NCI-H526 (cell line): ENCODE results near the gene CORO6.

ENCODE experiments used
- DNase-seq, 2 experiments: peaks; one replicate each; lab custom pipeline; 2025; lab: John Stamatoyannopoulos, UW

CORO6 gene

GRCh38 chr17:29630630-29631193 is 8.0 kb upstream of the CORO6 start:
- no peak for DNase-seq

GRCh38 chr17:29629839-29630238 is 7.1 kb upstream of the CORO6 start:
- no peak for DNase-seq

- DNase-seq = no peak
These were observed 5.9 kb upstream of the CORO6 start for GRCh38 chr17:29628644-29629043.

GRCh38 chr17:29627951-29628350 is 5.2 kb upstream of the CORO6 start:
- no peak for DNase-seq

GRCh38 chr17:29625037-29625750 is 2.5 kb upstream of the CORO6 start:
- peak in 1 of 2 experiments; percentile 25 for DNase-seq

GRCh38 chr17:29624586-29624985 is 1.9 kb upstream of the CORO6 start:
- DNase-seq = no peak

- DNase-seq = no peak
These were observed 553 bp upstream of the CORO6 start for GRCh38 chr17:29623283-29623647.

- DNase-seq = no peak
These were observed 939 bp downstream of the CORO6 start for GRCh38 chr17:29621751-29622194.

GRCh38 chr17:29620779-29621500 is 1.8 kb downstream of the CORO6 start:
- no peak for DNase-seq

GRCh38 chr17:29620271-29620670 is 2.4 kb downstream of the CORO6 start:
- no peak for DNase-seq

GRCh38 chr17:29619251-29619650 is 3.5 kb downstream of the CORO6 start:
- DNase-seq = peak; percentile 45 to 81

GRCh38 chr17:29618272-29619065 is 4.2 kb downstream of the CORO6 start:
- no peak for DNase-seq

- peak; percentile 54 to 93 for DNase-seq
These were observed 5.0 kb downstream of the CORO6 start for GRCh38 chr17:29617481-29618271.

GRCh38 chr17:29617125-29617480 is 5.6 kb downstream of the CORO6 start:
- peak; percentile 87 to 98 for DNase-seq

GRCh38 chr17:29616300-29617048 is 6.2 kb downstream of the CORO6 start:
- peak in 1 of 2 experiments; percentile 77 for DNase-seq

GRCh38 chr17:29615492-29616299 is 7.0 kb downstream of the CORO6 start:
- DNase-seq = peak; percentile 78 to 98

- no peak for DNase-seq
These were observed 7.7 kb downstream of the CORO6 start for GRCh38 chr17:29615048-29615385.

- DNase-seq = no peak
These were observed 8.2 kb downstream of the CORO6 start for GRCh38 chr17:29614349-29615047.

- no peak for DNase-seq
These were observed 8.9 kb downstream of the CORO6 start for GRCh38 chr17:29613856-29614255.
